ENCODE results near the gene C2orf92.
"Not testable (repeated sequence)": the region's sequence is repeated elsewhere in the genome, so short reads cannot be mapped to it uniquely, and the experiment has no call there.

Gene C2orf92

DNA sequence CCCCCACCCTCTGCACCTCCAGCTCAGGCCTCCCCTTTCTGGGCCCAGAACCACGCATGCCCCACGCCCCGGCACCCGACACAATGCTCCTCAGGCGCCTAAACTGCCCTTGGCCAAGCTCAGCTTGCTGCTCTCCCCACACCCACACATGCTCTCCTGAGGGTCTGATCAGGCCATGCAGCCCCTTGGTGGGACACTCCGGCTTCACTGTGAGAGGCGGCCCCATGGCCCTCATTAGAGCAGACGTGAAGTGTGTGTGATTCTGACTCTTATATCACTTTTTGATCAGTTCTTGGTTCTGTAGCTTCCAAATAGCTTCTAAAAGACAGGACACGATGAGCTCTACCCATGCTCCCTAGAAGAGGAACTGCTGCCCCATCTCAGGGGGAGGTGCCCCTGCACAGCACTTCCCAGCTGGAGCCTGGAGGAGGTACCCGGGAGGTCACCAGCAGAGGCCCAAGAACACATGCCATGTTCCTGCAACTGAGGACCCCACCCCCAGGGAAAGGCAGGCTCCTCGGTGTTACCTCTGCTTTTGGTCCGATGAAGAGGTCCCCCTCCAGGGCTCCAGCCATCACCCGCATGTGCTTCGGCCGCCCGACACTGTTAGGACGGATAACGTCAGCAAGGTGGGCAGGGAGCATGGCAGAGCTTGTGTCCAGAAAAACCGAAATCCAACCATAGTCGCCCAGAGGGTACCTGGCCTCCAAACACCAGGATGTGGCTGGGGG is 9.3 kb upstream of the C2orf92 start:
- DNase-seq = no peak

DNA sequence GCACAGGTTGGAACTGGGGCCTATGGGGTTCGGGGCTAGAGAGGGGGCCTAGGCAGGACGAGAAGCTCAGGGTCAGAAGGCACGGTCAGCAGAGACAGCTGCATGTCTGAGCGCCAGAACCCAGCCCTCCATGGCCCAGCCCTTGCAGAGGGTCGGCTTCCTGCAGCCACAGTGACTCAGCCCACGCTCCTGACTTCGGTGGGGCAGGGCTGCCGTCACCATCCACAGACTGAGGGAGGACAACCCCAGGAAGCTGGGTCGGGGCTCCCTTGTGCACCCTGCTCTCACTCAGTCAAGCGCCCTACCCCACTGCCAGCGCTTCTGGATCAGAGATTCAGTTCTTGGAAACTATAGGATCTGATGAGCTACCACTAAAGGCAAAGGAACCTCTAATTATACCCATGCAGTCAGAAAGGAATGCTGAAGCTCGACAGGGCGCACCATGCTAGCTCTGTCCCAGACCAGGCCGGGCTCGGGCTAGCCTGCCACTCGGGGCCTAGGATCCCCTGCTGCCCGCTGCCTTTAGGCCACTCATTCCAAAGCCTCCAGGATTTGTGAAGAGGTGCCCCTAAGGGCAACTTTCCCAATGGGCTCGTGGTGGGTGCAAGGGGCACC is 8.6 kb upstream of the C2orf92 start:
- no peak for DNase-seq

DNA sequence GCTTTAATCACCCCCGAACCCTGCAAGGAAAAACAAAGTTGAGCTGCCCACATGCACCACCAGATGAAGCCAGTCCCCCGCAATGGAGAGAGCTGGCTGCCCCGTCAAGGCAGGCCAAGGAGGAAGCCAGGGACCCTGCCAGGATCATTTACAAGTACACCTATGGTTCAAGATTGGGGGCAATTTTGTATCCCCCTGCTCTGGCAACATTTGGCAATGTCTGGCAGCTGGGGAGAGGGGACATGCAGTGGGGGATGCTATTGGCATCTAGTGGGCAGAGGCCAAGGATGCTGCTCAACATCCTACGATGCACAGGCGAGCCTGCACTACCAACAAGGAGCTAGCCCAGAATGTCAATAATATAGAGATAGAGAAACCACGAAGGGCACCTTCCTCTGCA is 7.6 kb upstream of the C2orf92 start:
- no peak for DNase-seq

DNA sequence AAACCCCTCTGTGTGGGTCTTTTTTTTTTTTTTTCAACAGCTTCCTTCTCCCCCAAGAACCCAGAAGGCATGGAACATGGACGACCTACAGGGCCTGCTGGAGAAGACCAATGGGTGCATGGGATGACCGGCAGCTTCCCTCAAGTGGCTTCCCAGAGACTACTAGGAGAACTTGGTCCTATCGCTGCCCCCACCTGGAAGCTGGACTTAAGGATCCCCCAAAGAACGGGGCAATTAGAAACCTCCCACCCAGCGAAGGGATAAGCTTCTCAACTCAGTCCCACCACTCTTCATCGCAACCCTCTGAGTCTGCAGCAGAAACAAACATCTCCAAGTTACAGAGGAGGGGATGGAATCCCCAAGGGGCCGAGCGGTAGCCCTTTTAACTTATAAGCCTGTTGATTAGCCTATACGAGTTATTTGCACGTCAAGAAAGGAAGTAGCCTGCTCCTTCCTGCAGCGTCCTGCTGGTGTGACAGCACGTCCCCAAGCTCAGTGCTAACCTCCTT is 7.1 kb upstream of the C2orf92 start:
- DNase-seq = no peak

DNA sequence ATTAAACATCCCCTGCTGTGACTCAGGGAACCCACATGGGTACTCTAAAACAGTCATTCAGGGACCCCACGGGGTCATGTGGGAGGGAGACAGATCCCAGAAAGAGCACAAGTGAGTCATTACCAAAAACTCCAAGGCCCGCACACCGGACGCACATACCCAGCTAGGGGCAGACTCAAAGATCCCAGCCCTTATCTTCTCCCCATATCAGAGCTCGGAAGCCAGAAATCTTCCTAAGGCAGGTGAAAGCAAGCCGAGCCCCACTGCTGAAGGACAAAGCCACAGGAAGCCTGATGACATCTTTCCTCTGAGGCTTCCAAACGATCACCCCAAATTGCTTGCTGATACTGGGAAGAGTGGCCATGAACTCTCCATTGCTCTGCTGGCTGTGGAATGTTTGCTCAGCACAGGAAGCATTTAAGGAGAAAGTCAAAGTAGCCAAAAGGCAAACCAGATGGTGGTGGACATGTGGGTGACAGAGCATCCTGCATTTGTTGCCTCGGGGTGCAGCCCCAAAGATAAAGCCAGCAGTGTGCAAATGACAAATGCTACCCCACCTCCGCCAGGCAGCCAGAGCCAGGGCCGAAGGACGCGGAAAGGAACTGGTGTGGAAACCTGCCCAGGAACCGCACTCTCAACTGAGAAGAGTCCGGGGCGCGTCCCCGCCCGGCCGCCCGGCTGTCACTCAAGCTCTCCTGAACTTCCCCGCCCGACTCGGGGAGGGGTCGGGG is 6.5 kb upstream of the C2orf92 start:
- DNase-seq = peak; percentile 89

DNA sequence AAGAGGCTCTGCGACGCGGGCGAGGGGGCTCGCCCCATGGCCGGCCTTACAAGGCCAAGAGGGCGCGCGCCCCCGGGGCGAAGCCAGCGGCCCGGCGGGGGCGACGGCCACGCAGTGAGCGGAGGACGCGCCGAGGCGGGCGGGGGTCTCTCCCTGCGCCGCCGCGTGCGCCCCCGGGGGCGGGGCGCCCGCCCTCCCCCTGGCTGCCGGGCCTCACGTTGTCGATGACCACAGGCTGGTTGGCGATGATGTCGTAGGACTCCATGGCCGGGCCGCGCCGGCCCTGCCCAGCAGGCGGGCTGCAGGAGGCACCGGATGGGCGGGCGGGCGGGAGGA is 5.9 kb upstream of the C2orf92 start:
- no peak for DNase-seq

DNA sequence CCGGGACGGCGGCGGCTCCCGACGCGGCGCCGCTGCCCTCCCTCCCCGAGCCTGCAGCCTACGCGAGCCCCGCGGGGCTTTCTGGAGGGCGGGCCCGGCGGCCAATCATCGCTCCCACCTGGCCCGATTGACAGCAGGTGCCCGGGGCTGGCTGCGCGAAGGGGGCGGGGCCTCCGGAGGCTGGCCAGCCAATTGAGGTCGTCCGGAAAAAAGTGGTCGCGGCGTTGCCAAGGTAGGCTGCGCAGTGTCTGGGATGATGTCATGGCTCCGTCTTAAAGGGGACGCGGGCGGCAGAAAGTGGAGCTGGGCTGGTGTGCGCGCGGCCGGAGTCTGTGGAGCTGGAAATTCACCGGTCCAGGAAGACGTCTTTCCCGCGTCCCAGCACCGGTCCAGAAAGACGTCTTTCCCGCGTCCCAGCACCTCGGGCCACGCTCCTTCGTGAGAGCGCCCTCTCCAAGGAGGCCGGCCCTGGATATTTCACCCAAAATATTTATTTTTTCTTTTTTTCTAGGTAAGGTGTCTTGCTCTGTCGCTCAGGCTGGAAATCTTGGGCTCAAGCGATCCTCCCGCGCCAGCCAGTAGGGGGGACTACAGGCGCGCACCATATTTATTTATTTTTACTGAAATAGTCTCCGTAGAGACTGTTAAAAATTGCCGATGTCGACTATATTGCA is 5.4 kb upstream of the C2orf92 start, which contains the start of gene ACTR1B:
ACTR1B (minus strand) TSS at position 83 of the 674 bp plus-strand sequence. CDS start 154 bp downstream, outside the sequence.
- peak; percentile 99 for DNase-seq

DNA sequence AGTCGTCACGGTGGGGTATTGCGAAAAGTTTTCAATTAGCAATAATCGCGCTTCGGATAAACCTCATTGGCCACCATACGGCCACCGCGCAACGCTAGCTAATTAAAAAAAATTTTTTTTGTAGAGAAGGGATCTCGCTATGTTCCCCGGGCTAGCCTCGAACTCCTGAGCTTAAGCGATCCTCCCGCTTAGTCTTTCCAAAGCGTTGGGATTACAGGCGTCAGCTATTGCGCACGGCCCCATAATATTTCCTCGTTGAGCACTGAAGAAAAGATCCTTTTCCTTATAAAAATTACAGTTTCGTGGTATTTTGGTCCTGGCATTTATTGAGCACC is 4.9 kb upstream of the C2orf92 start:
- no peak for DNase-seq

DNA sequence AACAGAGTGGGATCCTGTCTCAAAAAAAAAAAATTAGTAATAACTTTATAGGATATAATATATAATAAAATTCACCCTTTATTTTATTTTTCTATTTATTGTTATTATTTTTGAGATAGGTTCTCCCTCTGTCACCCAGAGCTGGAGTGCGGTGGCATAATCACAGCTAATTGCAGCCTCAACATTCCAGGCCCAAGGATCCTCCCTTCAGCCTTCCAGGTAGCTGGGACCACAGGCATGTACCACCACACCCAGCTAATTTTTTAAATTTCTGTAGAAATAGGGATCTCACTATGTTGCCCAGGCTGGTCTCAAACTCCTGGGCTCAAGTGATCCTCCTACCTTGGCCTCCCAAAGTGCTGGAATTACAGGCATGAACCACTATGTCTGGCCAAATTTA is 958 bp downstream of the C2orf92 start:
- DNase-seq = no peak

DNA sequence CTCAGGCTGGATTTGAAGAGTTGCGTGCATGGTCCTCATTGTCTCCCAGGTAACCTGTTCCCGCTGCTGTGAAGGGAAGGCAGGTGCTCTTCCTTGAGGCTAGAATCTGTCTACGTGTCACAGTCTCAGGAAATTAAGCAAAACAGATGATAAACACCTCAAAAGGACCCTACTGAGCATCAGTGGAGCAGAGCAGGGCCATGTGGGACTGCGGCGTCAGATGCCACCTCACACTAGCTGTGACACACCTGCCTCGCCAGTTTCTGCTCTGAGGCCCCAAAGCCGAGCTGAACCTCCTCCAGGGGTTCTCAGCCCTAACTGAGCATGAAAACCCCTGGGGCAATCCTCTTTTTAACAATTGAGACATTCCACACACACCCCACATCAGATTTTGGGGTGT is 2.0 kb downstream of the C2orf92 start:
- DNase-seq = no peak

DNA sequence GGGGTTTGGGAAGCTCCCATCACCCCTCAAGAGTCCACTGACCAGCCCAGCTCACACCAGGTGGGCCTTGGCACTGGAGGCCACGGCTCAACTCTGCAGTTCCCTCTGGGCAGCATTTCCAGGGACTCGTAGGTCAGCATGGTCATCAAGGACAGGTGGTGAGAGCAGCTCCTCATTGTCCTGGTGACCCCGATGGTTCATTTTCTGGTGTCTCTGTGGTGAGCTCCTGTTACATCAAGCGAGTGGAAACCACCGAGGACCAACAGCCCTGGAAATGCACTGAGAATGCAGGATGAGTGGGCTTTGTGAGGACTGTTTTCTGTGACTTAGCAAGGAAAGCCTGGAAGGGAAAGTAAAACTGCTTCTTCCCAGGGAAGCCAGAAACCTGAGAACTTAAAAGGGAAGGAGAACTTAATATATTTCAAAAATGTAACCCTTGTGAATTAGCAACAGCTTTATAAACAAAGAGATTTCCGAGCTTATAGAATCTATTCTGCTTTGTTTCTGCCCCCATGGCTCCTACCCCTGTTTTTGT is 3.2 kb downstream of the C2orf92 start:
- not testable (repeated sequence) for DNase-seq

DNA sequence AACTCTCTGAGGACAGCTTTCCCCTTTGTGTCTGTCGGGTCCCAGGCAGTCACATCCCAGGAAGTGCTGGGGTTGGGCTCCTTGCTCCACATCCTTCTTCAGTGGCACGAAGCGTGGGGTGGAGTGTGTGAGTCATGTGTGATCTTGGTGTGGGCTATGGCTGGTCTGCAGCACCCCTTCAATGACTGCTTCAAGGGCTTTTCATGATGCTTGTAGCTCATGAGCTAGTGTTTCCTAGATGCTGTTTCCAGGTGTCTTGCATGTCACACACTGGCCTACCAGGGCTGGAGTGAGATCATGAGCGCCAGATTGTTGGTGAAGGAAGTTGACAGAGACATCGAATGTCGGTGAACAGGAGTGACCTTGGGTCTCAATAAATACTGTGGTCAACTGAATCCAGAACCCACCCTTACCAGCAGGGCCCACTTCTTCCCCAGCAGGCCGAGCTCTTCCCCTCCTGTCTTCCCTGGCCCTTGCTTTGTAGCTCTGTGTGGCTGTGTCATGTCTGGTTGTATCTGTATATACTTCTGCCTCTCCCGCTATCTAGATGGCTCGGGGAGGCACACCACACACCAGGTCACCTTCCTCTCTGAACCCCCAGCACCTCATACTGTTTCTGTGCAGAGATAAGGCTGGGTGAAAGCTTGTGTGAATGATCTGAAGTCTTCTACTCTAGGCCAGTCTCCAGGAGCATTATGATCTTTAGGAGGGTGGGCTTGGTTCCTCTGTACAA is 3.8 kb downstream of the C2orf92 start:
- DNase-seq = no peak

DNA sequence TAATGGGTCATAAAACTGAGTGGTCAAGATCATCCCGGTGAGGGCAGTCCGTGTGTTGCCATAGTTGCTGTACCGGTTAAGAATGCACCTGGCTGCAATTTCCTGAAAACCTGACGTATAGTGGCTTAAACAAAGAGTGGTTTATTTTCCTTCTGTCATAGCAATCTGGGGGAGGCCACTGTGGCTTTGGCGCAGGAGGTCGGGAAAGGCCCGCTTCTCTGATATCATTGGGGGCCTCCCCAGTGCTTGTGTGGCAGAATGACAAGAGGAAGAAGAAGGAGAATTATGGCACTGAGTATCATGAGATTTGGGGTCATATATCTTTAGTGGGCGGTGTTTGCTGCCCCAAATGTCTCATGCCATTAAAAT is 4.4 kb downstream of the C2orf92 start:
- no peak for DNase-seq

DNA sequence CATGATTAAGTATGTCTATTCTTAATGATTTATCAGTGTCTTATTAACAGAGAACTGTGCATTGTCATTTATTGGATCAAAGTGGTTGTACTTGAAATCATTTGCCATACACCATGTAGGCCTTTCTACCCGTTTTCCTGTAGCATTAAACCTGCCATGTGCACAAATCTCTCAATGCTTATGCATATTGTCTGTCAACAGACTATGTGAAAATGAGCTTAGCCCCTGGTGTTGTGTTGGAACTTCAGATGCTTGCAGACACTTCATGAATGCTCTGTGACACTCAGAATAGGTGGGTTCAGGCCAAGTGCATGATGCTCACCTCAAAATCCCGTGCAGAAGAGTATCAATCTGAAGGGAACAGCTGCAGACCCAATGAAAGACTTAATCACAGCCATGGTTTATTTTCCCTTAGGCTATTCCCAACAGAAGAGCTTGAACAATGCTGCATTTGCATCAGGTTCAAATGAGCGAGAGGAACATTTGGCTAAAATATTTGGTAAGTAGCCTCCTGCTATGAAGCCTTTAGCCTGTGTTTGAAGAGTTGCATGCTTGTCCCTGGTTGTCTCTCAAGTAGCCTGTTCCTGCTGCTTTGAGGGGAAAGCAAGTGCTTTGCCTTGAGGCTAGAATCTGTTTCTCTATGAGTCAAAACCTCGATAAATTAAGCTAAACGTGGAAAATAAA is 6.1 kb downstream of the C2orf92 start:
- no peak for DNase-seq

DNA sequence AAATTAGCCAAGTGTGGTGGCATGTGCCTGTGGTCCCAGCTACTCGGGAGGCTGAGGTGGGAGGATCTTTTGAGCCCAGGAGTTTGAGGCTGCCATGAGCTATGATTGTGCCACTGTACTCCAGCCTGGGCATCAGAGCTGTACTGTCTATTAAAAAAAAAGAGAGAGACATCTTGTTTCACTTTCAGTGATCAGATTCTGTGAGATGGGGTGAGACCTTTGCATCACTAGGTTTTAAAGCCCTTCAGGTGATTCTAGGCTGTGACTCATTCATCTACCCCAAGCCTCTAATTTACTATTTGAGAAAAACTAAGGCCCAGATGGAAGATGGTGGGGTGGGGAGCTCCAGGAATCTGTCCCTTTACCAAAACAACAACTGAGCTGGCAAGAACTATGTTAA is 7.1 kb downstream of the C2orf92 start:
- no peak for DNase-seq

DNA sequence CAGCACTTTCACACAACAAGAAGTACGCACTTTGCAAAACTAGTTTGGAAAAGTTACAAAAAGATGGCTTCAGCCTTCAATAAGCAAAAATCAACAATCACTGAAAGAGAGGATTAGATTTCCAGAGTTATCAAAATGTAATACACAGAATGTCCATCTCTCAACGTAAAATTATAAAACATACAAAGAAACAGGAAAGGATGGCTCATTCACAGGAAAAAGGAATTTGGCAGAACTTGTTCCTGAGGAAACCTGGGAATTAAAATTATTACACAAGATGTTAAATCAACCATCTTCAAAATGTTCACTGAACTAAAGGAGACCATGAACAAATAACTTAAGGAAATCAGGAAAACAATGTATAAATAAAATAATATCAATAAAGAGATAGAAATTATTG is 8.0 kb downstream of the C2orf92 start:
- DNase-seq = no peak

DNA sequence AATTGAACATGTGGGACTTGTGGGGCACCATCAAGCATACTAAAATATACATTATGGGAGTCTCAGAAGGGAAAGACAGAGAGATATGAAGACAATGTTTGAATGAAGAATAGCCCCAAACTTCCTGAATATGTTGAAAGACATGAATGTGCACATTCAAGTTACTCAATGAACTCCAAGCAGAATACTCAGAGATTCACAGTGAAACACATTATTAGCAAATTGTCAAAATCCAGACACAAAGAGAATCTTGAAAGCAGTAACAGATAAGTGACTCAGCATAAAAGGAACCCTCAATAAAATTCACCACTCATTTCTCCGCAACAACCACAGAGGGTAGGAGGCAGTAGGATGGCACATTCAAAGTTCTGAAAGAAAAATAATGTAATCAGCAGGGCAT is 8.8 kb downstream of the C2orf92 start:
- DNase-seq = no peak

DNA sequence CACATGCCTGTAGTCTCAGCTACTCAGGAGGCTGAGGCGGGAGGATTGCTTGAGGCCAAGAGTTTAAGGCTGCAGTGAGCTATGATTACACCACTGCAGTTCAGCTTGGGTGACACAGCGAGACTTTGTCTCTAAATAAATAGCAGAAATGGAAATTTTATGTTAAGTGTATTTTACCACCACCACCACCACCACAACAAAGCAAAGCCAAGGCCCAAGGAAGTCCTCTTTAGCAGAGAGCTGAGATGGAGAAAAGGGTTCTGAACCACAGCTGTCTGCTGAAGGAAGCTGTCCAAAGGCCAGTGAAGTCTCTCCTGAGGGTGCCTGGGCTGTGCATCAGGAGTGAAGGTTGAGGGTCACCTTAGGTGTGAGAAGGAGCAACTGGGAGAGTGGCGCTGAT is 17.7 kb downstream of the C2orf92 start:
- not testable (repeated sequence) for DNase-seq

DNA sequence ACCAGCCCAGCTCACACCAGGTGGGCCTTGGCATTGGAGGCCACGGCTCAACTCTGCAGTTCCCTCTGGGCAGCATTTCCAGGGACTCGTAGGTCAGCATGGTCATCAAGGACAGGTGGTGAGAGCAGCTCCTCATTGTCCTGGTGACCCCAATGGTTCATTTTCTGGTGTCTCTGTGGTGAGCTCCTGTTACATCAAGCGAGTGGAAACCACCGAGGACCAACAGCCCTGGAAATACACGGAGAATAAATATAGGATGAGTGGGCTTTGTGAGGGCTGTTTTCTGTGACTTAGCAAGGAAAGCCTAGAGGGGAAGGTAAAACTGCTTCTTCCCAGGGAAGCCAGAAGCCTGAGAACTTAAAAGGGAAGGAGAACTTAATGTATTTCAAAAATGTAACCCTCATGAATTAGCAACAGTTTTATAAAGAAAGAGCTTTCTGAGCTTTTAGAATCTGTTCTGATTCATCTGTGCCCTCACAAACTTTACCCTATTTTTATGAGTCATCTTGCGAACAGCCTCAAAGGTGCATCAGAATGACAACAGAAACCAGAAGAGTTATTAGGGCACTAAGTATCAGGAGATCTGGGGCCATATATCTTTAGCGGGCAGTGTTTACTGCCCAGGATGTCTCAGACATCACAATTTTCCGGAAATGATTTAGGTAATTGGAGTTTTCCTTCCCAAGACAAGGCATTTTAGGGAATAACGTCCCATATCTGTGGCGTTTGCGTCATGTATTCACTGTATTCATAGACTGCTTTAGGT is 18.7 kb downstream of the C2orf92 start:
- DNase-seq = no peak

DNA sequence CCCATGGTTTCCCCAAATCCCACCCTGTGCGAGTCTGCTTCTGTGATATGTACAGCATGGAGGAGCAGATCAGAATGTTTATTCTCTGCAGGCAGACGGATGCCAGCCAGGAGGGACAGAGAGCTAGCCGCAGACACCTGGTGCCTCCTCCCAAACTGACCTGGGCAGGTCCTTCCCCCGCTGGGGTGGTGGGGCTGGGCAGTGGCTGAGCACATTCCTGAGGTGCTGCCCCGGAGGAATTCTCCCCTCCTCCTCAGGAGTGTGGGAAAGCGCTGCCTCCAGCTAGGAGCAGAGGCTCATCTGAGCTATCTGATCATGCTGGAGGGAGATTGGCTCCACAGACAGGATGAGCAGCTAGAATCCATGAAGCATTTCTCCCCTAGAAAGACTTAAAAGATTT is 21.7 kb downstream of the C2orf92 start:
- no peak for DNase-seq

DNA sequence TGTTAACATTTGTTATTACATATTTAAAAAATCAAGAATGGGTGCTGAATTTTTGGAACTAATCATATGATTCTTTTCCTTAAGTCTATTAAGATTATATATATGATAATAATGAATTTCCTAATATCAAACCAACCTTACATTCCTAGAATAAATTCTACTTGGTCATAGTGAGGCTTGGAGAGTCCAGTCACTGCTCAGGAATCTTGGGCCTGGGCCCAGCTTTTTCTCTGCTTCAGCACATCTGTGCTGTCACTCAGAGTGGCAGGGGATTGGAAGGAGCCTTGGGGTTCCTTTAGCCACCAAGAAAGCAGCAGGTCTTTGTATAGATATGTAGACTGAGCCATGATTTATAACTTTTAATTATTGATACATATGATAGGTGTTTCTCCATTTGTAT is 24.0 kb downstream of the C2orf92 start:
- DNase-seq = peak; percentile 12
